ENCODE measurements around the gene CLEC1B.
"Not testable (repeated sequence)": the region's sequence is repeated elsewhere in the genome, so short reads cannot be mapped to it uniquely, and the experiment has no call there.

Gene CLEC1B

GRCh38 chr12:10027721-10028120, 28.8 kb upstream of the CLEC1B start:
- TF ChIP-seq CTCF (conservative IDR thresholded peaks at IDR 0.05), result no peak; the same call in 1 of the 2 replicates
- no peak for TF ChIP-seq ZFX (IDR thresholded peaks at IDR 0.05)
- H3K27ac ChIP-seq, result no peak overlapping the region

GRCh38 chr12:10027311-10027710, 28.4 kb upstream of the CLEC1B start:
- no peak overlapping the region for H3K27ac ChIP-seq
- no peak for TF ChIP-seq CTCF (conservative IDR thresholded peaks at IDR 0.05)
- no peak for TF ChIP-seq ZFX (IDR thresholded peaks at IDR 0.05)

- not testable (repeated sequence) for H3K27ac ChIP-seq
Observed at GRCh38 chr12:10026666-10027065, 27.7 kb upstream of the CLEC1B start.

GRCh38 chr12:10025236-10025635, 26.3 kb upstream of the CLEC1B start:
- no peak overlapping the region for H3K27ac ChIP-seq
- TF ChIP-seq ZFX (IDR thresholded peaks at IDR 0.05), result no peak
- TF ChIP-seq CTCF (conservative IDR thresholded peaks at IDR 0.05), result no peak

GRCh38 chr12:10021342-10021741, 22.4 kb upstream of the CLEC1B start:
- TF ChIP-seq CTCF (conservative IDR thresholded peaks at IDR 0.05) (no peak), ZFX (IDR thresholded peaks at IDR 0.05) (no peak)
- no peak overlapping the region for H3K27ac ChIP-seq

GRCh38 chr12:10018386-10018785, 19.5 kb upstream of the CLEC1B start:
- TF ChIP-seq CTCF (conservative IDR thresholded peaks at IDR 0.05), result no peak
- TF ChIP-seq ZFX (IDR thresholded peaks at IDR 0.05), result no peak
- no peak overlapping the region for H3K27ac ChIP-seq

- H3K27ac ChIP-seq, result no peak overlapping the region
- TF ChIP-seq ZFX (IDR thresholded peaks at IDR 0.05) (no peak), CTCF (conservative IDR thresholded peaks at IDR 0.05) (no peak)
Observed at GRCh38 chr12:10016881-10017280, 18.0 kb upstream of the CLEC1B start.

GRCh38 chr12:10015450-10015849, 16.5 kb upstream of the CLEC1B start:
- H3K27ac ChIP-seq, result no peak overlapping the region
- TF ChIP-seq ZFX (IDR thresholded peaks at IDR 0.05) (no peak), CTCF (conservative IDR thresholded peaks at IDR 0.05) (no peak)

Measured in C4-2B (cell line).